SK-N-SH treated with all-trans-retinoic acid at 6 μM for 48 hours (cell line): ENCODE measurements around the gene FGF5.

Source experiments
- ATAC-seq: fragments of 200-7000 bp; cut with Tn5 transposase; 3 replicates; pipeline ENCODE4 v1.9.1; 2020; ENCODE audit warnings: mild to moderate bottlenecking, moderate library complexity
- ARNTL ChIP-seq: fragments of 450-650 bp; formaldehyde crosslinking; IDR thresholded peaks from 2 replicates; pipeline ENCODE4 v1.5.0; 2020; ENCODE audit warnings: low read depth, mild to moderate bottlenecking, moderate library complexity, borderline replicate concordance
- CREB5 ChIP-seq: fragments of 250-450 bp; sonication (Bioruptor Pico); IDR thresholded peaks from 2 replicates; pipeline ENCODE4 v1.5.1; 2020; ENCODE audit warnings: low read depth, mild to moderate bottlenecking, moderate library complexity
- CSDC2 ChIP-seq: fragments of 250-450 bp; sonication (Bioruptor Pico); IDR thresholded peaks from 2 replicates; pipeline ENCODE4 v1.5.0; 2020; ENCODE audit warnings: mild to moderate bottlenecking, moderate library complexity
- GLIS3 ChIP-seq: fragments of 250-450 bp; sonication (Bioruptor Pico); IDR thresholded peaks from 2 replicates; pipeline ENCODE4 v1.5.0; 2020; ENCODE audit warnings: mild to moderate bottlenecking, moderate library complexity
- OSR1 ChIP-seq: fragments of 250-450 bp; sonication (Bioruptor Pico); IDR thresholded peaks from 2 replicates; pipeline ENCODE4 v1.8.0; 2022; ENCODE audit warnings: moderate library complexity, mild to moderate bottlenecking, inconsistent platforms
- PPARA ChIP-seq: fragments of 250-450 bp; sonication (Bioruptor Pico); IDR thresholded peaks from 2 replicates; pipeline ENCODE4 v1.5.0; 2020; ENCODE audit warnings: mild to moderate bottlenecking, borderline replicate concordance
- SNAI2 ChIP-seq: fragments of 250-450 bp; sonication (Bioruptor Pico); IDR thresholded peaks from 2 replicates; pipeline ENCODE4 v1.5.0; 2020; ENCODE audit warnings: mild to moderate bottlenecking, moderate library complexity
- TCF4 ChIP-seq: fragments of 250-450 bp; sonication (Bioruptor Pico); IDR thresholded peaks from 2 replicates; pipeline ENCODE4 v1.8.0; 2021; ENCODE audit warnings: mild to moderate bottlenecking, moderate library complexity, borderline replicate concordance
- TSHZ2 ChIP-seq: fragments of 250-450 bp; sonication (Bioruptor Pico); IDR thresholded peaks from 2 replicates; pipeline ENCODE4 v1.5.0; 2020; ENCODE audit warnings: mild to moderate bottlenecking, moderate library complexity
- ZFP30 ChIP-seq: fragments of 450-650 bp; formaldehyde crosslinking; IDR thresholded peaks from 2 replicates; pipeline ENCODE4 v1.5.0; 2022; ENCODE audit warnings: mild to moderate bottlenecking, moderate library complexity

FGF5 gene

GRCh38 chr4:80335554-80336358 lies 69.3 kb downstream of the FGF5 start, which contains the start of gene CFAP299:
Gene CFAP299 (plus strand): TSS chr4:80335730.
- TF ChIP-seq TSHZ2 (CRISPR knock-in tag) = no peak
- ATAC-seq = peak; percentile 94

- ATAC-seq = peak; percentile 78
- TF ChIP-seq PPARA = no peak
Measured at GRCh38 chr4:80336582-80336981, 70.1 kb downstream of the FGF5 start.

- no peak for ATAC-seq
- TF ChIP-seq ARNTL (no peak), SNAI2 (no peak), CSDC2 (no peak), ZFP30 (CRISPR knock-in tag) (no peak), CREB5 (no peak), GLIS3 (CRISPR knock-in tag) (no peak), OSR1 (CRISPR knock-in tag) (no peak), TCF4 (no peak)
- TF ChIP-seq, all 23 proteins: peak for 0
Measured at GRCh38 chr4:80340036-80340435, 73.6 kb downstream of the FGF5 start.
